ENCODE data around the gene SLC38A2.

The SLC38A2 gene

DNA sequence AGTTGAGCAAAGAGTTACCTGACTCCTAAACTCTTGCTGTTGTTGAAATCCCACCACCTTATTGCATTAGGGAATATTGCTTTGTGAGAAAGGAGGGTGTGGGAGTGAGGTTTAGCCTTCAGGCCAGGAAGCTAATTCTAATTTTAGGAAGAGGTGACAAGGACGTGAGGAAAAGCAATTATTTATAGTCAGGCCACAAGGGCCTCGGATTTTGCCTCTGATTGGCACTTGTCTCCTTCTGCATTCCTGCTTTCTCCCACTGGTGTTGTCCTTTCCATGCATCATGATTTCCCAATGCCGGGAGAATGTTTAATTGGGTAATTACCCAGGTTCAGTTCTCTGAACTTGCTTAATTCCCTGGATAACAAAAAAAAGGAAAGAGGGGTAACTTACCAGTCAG, 37.9 kb upstream of the SLC38A2 start:
- TF ChIP-seq, protein P1, sequence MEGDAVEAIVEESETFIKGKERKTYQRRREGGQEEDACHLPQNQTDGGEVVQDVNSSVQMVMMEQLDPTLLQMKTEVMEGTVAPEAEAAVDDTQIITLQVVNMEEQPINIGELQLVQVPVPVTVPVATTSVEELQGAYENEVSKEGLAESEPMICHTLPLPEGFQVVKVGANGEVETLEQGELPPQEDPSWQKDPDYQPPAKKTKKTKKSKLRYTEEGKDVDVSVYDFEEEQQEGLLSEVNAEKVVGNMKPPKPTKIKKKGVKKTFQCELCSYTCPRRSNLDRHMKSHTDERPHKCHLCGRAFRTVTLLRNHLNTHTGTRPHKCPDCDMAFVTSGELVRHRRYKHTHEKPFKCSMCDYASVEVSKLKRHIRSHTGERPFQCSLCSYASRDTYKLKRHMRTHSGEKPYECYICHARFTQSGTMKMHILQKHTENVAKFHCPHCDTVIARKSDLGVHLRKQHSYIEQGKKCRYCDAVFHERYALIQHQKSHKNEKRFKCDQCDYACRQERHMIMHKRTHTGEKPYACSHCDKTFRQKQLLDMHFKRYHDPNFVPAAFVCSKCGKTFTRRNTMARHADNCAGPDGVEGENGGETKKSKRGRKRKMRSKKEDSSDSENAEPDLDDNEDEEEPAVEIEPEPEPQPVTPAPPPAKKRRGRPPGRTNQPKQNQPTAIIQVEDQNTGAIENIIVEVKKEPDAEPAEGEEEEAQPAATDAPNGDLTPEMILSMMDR (IDR thresholded peaks at IDR 0.05; ENCODE audit: low read depth, low read length, missing control alignments) = no peak
- no peak for DNase-seq (ENCODE audit: low read depth)
- in situ Hi-C loops (cut with HindIII; ENCODE audit: low sequenced_read_pairs) = no loop called here

GRCh38 chr12:46409974-46410373, 37.4 kb upstream of the SLC38A2 start:
- no peak overlapping the region for H3K4me3 ChIP-seq (ENCODE audit: low read depth, low read length)
- TF ChIP-seq, protein P1 (IDR thresholded peaks at IDR 0.05; ENCODE audit: low read depth, low read length, missing control alignments) = no peak
- no peak for DNase-seq (ENCODE audit: low read depth)
- in situ Hi-C loops (cut with HindIII; ENCODE audit: low sequenced_read_pairs) = no loop called here

More for the DNA sequence above, 37.9 kb upstream of the SLC38A2 start:
- no peak overlapping the region for H3K4me3 ChIP-seq (ENCODE audit: low read depth, low read length)

GRCh38 chr12:46409342-46409741, 36.8 kb upstream of the SLC38A2 start:
- in situ Hi-C loops (cut with HindIII; ENCODE audit: low sequenced_read_pairs) = no loop called here
- DNase-seq (ENCODE audit: low read depth) = no peak
- H3K4me3 ChIP-seq (ENCODE audit: low read depth, low read length) = no peak overlapping the region
- TF ChIP-seq, protein P1 (IDR thresholded peaks at IDR 0.05; ENCODE audit: low read depth, low read length, missing control alignments) = no peak

DNA sequence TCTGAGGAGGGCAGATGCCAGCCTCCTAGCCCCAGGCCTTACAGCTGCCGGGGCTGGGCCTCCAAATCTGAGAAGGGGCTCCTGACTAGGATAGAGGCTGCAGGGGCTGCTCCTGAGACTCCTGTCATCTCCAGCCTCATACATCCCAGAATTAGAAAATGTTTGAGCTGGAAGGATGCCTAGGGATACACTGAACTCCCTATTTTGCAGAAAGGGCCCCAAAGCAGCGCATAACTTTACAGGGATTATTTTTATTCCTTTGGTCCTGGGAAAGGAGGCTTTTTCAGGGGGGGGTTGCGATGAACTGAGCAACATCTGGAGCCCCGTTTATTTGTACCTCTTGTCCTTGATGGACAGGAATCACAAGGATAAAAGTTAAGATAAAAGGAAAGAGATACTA, 35.9 kb upstream of the SLC38A2 start:
- in situ Hi-C loops (cut with HindIII; ENCODE audit: low sequenced_read_pairs) = no loop called here
- H3K4me3 ChIP-seq (ENCODE audit: low read depth, low read length) = no peak overlapping the region
- DNase-seq (ENCODE audit: low read depth) = no peak
- TF ChIP-seq, protein P1 (IDR thresholded peaks at IDR 0.05; ENCODE audit: low read depth, low read length, missing control alignments) = no peak

DNA sequence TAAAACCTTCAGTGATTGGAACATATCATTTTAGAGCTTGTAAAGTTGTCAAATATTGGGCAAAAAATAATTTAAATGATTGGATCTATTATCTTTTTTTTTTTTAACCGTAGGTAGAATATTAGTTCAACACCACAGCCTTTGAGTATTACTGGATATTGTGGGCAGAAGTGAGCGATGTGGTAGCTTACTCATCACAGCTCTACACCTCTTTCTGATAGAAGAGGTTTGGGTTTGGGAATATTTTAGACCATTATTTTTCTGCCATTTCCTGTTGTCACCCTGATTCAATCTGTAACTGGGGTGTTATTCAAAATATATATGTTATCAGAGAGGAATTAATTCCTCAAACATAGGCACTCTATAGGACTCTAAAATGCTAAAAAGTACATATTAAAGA, 34.8 kb upstream of the SLC38A2 start:
- no peak overlapping the region for H3K4me3 ChIP-seq (ENCODE audit: low read depth, low read length)
- DNase-seq (ENCODE audit: low read depth) = no peak
- TF ChIP-seq, protein P1 (IDR thresholded peaks at IDR 0.05; ENCODE audit: low read depth, low read length, missing control alignments) = no peak
- in situ Hi-C loops (cut with HindIII; ENCODE audit: low sequenced_read_pairs) = no loop called here

GRCh38 chr12:46406352-46407027, 33.9 kb upstream of the SLC38A2 start:
- H3K4me3 ChIP-seq (ENCODE audit: low read depth, low read length) = no peak overlapping the region
- TF ChIP-seq, protein P1 (IDR thresholded peaks at IDR 0.05; ENCODE audit: low read depth, low read length, missing control alignments) = no peak
- in situ Hi-C loops (cut with HindIII; ENCODE audit: low sequenced_read_pairs) = no loop called here
- DNase-seq (ENCODE audit: low read depth) = no peak
